ENCODE data around the gene NCBP3.
A peak's percentile ranks its signal among the peaks of the same experiment; 100 is the strongest.
"Not testable (repeated sequence)": the region's sequence is repeated elsewhere in the genome, so short reads cannot be mapped to it uniquely, and the experiment has no call there.

The NCBP3 gene

GRCh38 chr17:3846437-3847164 is 555 bp upstream of the NCBP3 start:
- FAIRE-seq = no peak

- FAIRE-seq = no peak
Observed at GRCh38 chr17:3845291-3845620, 790 bp downstream of the NCBP3 start.

GRCh38 chr17:3844556-3844955 is 1.5 kb downstream of the NCBP3 start:
- FAIRE-seq = not testable (repeated sequence)

- no peak for FAIRE-seq
Observed at GRCh38 chr17:3843935-3844516, 2.0 kb downstream of the NCBP3 start.

GRCh38 chr17:3838206-3838605 is 7.8 kb downstream of the NCBP3 start:
- no peak for FAIRE-seq

GRCh38 chr17:3836551-3836950 is 9.5 kb downstream of the NCBP3 start:
- FAIRE-seq = no peak

- FAIRE-seq = no peak
Observed at GRCh38 chr17:3835410-3836229, 10.4 kb downstream of the NCBP3 start.

GRCh38 chr17:3834811-3835210 is 11.2 kb downstream of the NCBP3 start:
- FAIRE-seq = no peak

GRCh38 chr17:3828852-3829232 is 17.2 kb downstream of the NCBP3 start:
- FAIRE-seq = no peak

- FAIRE-seq = no peak
Observed at GRCh38 chr17:3828151-3828851, 17.7 kb downstream of the NCBP3 start.

- FAIRE-seq = peak; percentile 87
Observed at GRCh38 chr17:3827124-3827773, 18.8 kb downstream of the NCBP3 start.

- FAIRE-seq = no peak
Observed at GRCh38 chr17:3826191-3826590, 19.9 kb downstream of the NCBP3 start.

- FAIRE-seq = no peak
Observed at GRCh38 chr17:3821101-3821500, 24.9 kb downstream of the NCBP3 start.

- FAIRE-seq = no peak
Observed at GRCh38 chr17:3818786-3819185, 27.3 kb downstream of the NCBP3 start.

- FAIRE-seq = peak; percentile 11
Observed at GRCh38 chr17:3817851-3818605, 28.0 kb downstream of the NCBP3 start.

- no peak for FAIRE-seq
Observed at GRCh38 chr17:3815925-3816324, 30.1 kb downstream of the NCBP3 start.

GRCh38 chr17:3815122-3815521 is 30.9 kb downstream of the NCBP3 start:
- FAIRE-seq = no peak

- FAIRE-seq = no peak
Observed at GRCh38 chr17:3814361-3814760, 31.7 kb downstream of the NCBP3 start.

GRCh38 chr17:3813171-3813570 is 32.9 kb downstream of the NCBP3 start:
- no peak for FAIRE-seq

- FAIRE-seq = no peak
Observed at GRCh38 chr17:3812771-3813170, 33.3 kb downstream of the NCBP3 start.

GRCh38 chr17:3812284-3812683 is 33.8 kb downstream of the NCBP3 start:
- FAIRE-seq = no peak

GRCh38 chr17:3810019-3810418 is 36.0 kb downstream of the NCBP3 start:
- FAIRE-seq = no peak

Measured in A204.1 (cell line).